Jurkat, Clone E6-1 (cell line): ENCODE measurements around the gene CD300E.
A peak's percentile ranks its signal among the peaks of the same experiment; 100 is the strongest.
"Not testable (repeated sequence)": the region's sequence is repeated elsewhere in the genome, so short reads cannot be mapped to it uniquely, and the experiment has no call there.

Source experiments
- DNase-seq: peaks from one replicate; pipeline ENCODE4 v3.0.0-alpha.2; 2011; ENCODE audit warnings: low read depth, low spot score
- H3K4me3 ChIP-seq: 2 replicates; pipeline ENCODE4 v1.5.1; 2011; ENCODE audit warnings: mild to moderate bottlenecking, low read length, control low read depth, moderate library complexity

Gene CD300E

DNA sequence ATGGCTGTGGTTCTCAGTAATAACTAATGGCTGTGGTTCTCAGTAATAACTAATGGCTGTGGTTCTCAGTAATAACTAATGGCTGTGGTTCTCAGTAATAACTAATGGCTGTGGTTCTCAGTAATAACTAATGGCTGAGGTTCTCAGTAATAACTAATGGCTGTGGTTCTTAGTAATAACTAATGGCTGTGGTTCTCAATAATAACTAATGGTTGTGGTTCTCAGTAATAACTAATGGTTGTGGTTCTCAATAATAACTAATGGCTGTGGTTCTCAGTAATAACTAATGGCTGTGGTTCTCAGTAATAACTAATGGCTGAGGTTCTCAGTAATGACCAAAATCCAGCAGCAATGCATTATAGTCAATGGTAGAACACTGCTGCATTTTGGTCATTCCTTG, 49.9 kb downstream of the CD300E start:
- DNase-seq, H3K4me3 ChIP-seq: not testable (repeated sequence)

DNA sequence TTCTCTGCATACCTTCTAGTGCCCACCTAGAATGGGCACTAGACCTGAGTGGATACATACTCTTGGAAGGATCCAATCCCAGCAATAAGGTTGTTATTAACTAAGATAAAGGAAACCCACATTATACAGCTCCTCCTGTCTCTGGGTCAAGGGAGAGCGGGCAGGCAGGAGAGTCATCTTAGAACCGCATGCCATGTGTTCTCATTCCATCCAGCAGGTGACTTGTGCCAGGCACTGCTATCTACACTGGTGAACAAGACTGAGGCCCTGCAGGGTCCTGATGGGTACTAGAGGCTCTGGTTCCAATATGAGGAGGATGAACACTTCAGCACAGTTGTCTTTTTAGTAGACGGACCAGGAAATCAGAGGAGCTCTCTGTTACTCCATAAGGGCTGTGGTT, 50.4 kb downstream of the CD300E start:
- no peak overlapping the region for H3K4me3 ChIP-seq
- DNase-seq = no peak

DNA sequence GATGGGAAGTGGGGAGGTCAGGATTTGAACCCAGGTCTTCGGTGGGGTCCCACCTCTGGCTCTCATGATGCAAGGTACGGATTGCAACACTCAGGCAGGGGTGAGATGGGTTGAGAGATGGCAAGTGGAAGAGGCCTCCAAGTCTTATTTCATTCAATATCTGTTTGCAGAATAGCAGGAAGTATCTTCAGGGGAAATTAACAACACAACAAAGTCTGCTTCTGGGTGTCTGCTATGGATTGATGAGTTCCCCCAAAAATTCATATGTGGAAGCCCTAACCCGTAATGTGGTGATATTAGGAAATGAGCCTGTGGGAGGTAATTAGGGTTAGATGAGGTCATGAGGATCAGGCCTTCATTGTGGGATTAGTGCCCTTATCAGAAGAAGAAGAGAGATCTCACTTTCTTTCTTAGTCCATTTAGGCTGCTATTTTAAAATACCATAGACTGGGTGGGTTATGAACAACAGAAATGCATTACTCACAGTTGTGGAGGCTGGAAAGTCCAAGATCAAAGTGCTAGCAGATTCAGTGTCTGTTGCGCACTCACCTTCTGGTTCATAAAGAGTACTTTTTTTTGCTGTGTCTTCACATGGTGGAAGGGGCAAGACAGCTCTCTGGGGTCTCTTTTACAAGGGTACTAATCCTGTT, 51.8 kb downstream of the CD300E start:
- H3K4me3 ChIP-seq = no peak overlapping the region
- DNase-seq = no peak

- no peak for DNase-seq
- H3K4me3 ChIP-seq = no peak overlapping the region
Observed at GRCh38 chr17:74569020-74570003, 54.2 kb downstream of the CD300E start.

DNA sequence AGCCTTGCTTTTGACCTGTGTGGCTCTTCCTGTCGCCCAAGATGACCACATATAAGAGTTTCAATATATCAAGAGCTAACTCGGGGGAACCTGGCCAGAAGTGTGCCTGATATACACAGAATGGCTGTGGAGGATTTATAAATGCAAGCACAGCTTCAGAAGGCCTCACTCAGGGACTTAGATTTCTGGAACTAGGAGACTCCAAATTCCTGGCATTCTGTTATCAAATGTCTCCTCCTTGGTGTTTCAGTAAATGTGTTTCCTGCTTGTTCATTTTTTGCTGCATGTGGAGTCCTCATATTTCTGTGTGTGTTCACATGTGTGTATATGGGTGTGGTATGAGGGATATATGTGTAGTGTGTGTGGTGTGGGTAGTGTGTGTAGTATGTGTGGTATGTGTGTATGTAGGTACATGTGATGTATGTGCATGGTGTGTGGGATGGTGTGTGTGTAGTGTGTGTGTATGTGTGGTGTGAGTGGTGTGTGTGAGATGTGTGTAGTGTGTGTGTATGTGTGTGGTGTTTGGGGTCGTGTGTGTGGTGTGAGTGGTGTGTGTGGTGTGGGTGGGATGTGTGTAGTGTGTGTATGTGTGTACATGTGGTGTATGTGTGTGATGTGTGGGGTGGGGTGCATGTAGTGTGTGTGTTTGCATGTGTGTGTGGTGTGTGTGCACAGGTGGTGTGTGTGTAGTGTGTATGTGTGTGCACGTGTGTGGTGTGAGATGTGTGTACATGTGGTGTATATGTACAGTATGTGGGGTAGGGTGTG, 55.2 kb downstream of the CD300E start:
- no peak overlapping the region for H3K4me3 ChIP-seq
- DNase-seq = no peak

DNA sequence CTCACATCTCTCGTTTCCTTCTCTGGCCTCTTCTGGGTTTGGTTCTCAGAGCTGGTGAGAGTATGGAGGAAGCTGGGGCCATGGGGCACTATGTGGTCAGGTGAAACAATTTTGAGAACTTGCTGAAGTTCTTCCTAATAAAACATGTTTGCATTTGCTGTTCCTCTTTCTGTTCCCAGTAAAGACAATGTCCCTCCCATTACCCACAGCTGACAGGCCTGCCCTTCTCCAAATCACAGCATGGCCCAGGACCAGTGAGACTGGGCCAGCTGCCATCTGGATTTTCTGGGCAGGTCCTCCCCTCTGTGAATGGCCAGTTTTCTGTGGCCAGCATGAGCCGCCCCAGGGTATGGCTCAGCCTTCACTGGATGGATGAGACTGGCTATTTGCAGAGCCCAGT, 56.1 kb downstream of the CD300E start, which contains the start of gene CD300H:
Gene CD300H, minus strand, starts transcription at position 113 of the 400 bp plus-strand sequence.
- no peak for DNase-seq

GRCh38 chr17:74566132-74566753, 57.3 kb downstream of the CD300E start:
- H3K4me3 ChIP-seq = no peak overlapping the region
- DNase-seq = peak; percentile 31

More for the DNA sequence above, 56.1 kb downstream of the CD300E start, which contains the start of gene CD300H:
- H3K4me3 ChIP-seq = no peak within 1 kb of the TSS

DNA sequence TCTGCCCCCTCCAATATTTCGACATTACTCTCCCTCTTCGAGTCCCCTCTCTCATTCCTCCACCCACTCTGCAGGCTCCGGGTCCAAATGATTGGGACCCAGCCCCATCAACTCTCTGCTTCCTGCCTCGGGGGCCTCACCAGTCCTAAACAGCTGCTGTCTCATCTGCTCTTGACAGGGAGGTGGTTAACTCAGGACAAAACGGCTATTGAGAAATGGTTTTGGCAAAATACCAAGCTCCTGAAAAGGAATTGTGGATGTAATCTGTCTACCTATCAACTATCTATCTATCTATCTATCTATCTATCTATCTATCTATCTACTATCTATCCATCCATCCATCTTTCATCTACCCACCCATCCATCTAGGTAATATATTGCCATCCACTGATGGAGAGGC, 58.4 kb downstream of the CD300E start:
- no peak overlapping the region for H3K4me3 ChIP-seq
- no peak for DNase-seq

DNA sequence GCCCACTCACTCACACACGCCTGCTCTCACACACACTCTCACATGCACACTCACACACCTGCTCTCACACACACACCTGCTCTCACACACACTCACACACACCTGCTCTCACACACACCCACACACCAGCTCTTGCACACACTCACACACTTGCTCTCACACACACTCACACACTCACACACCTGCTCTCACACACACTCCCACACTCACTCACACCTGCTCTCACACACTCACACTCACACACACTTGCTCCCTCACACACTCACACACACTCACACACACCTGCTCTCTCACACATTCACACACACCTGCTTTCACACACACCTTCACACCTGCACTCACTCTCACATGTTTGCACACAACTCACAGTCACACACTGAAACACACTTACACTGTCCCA, 60.2 kb downstream of the CD300E start:
- no peak for DNase-seq
- no peak overlapping the region for H3K4me3 ChIP-seq

GRCh38 chr17:74561586-74561985, 62.0 kb downstream of the CD300E start:
- H3K4me3 ChIP-seq = no peak overlapping the region
- no peak for DNase-seq
